Stimulated activated memory B cell treated with anti-CD40 and anti-IgM and Interleukin-4, amounts not matched to agents 10 μg/mL and 1 μg/mL and 100 μg/mL, for 72 hours (primary cell): Measurements from ENCODE around the gene PACSIN2.

Source experiments
- ATAC-seq: fragments of 150-1000 bp; cut with Tn5 transposase; 2 replicates; pipeline ENCODE4 v1.10.0; 2021
- H3K27ac Mint-ChIP-seq: one replicate; pipeline ENCODE4 v1.8.0; 2022; ENCODE audit warnings: mild to moderate bottlenecking, mixed read lengths
- H3K27me3 Mint-ChIP-seq: one replicate; pipeline ENCODE4 v1.8.0; 2022; ENCODE audit warnings: mixed read lengths
- H3K36me3 Mint-ChIP-seq: one replicate; pipeline ENCODE4 v1.8.0; 2022; ENCODE audit warnings: mixed read lengths
- H3K4me1 Mint-ChIP-seq: one replicate; pipeline ENCODE4 v1.8.0; 2022; ENCODE audit warnings: mixed read lengths
- H3K4me3 Mint-ChIP-seq: one replicate; pipeline ENCODE4 v1.8.0; 2022; ENCODE audit warnings: mild to moderate bottlenecking, moderate library complexity, mixed read lengths
- H3K9me3 Mint-ChIP-seq: one replicate; pipeline ENCODE4 v1.8.0; 2022; ENCODE audit warnings: mixed read lengths

The PACSIN2 gene

GRCh38 chr22:42834177-42834949, 180.6 kb downstream of the PACSIN2 start:
- Mint-ChIP-seq H3K27me3 (no peaks in the 10 kb centered on the region), H3K36me3 (peaks cover 48% of the 10 kb centered on the region), H3K27ac (peak overlapping the region; percentile 58)

GRCh38 chr22:42833104-42833503, 181.8 kb downstream of the PACSIN2 start:
- no peak overlapping the region for H3K27ac Mint-ChIP-seq

More at GRCh38 chr22:42834177-42834949, 180.6 kb downstream of the PACSIN2 start:
- Mint-ChIP-seq H3K4me3 (no peak overlapping the region), H3K4me1 (peaks cover 5% of the 10 kb centered on the region), H3K9me3 (no peaks in the 10 kb centered on the region)
- ATAC-seq, result no peak

GRCh38 chr22:42831712-42832111, 183.2 kb downstream of the PACSIN2 start:
- Mint-ChIP-seq H3K27me3 (no peaks in the 10 kb centered on the region), H3K4me3 (no peak overlapping the region), H3K27ac (no peak overlapping the region), H3K4me1 (peaks cover 5% of the 10 kb centered on the region), H3K36me3 (peaks cover 60% of the 10 kb centered on the region), H3K9me3 (no peaks in the 10 kb centered on the region)
- no peak for ATAC-seq

More at GRCh38 chr22:42833104-42833503, 181.8 kb downstream of the PACSIN2 start:
- Mint-ChIP-seq H3K27me3 (no peaks in the 10 kb centered on the region), H3K4me3 (no peak overlapping the region), H3K36me3 (peaks cover 53% of the 10 kb centered on the region), H3K4me1 (peaks cover 5% of the 10 kb centered on the region), H3K9me3 (no peaks in the 10 kb centered on the region)
- ATAC-seq, result no peak

DNA sequence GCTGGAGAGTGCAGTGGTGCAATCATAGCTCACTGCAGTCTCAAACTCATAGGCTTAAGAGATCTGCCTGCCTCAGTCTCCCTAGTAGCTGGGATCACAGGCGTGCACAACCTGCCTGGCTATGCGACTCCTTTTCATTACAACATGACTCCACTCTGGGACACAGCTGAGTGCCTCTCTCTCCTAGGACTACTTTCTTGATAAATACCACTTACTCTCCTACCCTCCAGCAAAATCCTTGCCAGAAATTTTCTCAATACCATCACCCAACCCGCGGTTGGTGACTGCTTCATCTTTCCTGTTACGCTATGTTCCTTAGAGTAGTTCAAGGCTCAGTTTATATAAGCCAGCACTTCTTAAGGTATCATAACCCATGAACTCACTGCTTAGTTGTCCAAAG, 184.8 kb downstream of the PACSIN2 start:
- no peak overlapping the region for H3K4me3 Mint-ChIP-seq

DNA sequence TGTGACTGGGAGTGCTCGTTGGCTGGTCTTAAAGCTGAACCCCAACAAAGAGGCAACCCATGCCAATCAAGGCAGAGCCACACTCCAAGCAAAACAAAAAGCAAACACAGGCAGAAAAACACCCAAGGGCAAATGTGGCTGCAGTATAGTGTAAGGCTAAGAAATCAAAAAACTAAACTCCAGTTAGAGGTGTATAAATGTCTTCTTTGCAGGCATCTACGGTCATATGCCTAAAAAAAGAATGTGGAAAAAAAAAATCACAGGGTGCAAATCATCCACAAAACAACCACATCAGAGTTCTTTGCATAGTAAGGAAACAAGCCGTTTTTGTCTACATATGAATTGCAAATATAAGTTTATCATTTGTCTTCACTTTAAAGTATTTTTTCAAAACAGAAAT, 185.6 kb downstream of the PACSIN2 start:
- H3K9me3 Mint-ChIP-seq, result no peaks in the 10 kb centered on the region
- peaks cover 63% of the 10 kb centered on the region for H3K36me3 Mint-ChIP-seq
- ATAC-seq, result no peak
- no peak overlapping the region for H3K27ac Mint-ChIP-seq
- no peak overlapping the region for H3K4me3 Mint-ChIP-seq
- peaks cover 3% of the 10 kb centered on the region for H3K4me1 Mint-ChIP-seq
- H3K27me3 Mint-ChIP-seq, result no peaks in the 10 kb centered on the region

More for the DNA sequence above, 184.8 kb downstream of the PACSIN2 start:
- ATAC-seq, result no peak
- H3K27ac Mint-ChIP-seq, result no peak overlapping the region
- H3K9me3 Mint-ChIP-seq, result no peaks in the 10 kb centered on the region
- peaks cover 62% of the 10 kb centered on the region for H3K36me3 Mint-ChIP-seq
- H3K4me1 Mint-ChIP-seq, result peaks cover 5% of the 10 kb centered on the region
- H3K27me3 Mint-ChIP-seq, result no peaks in the 10 kb centered on the region

GRCh38 chr22:42825796-42826195, 189.2 kb downstream of the PACSIN2 start:
- Mint-ChIP-seq H3K9me3 (peaks cover 3% of the 10 kb centered on the region), H3K36me3 (peaks cover 50% of the 10 kb centered on the region), H3K4me3 (no peak overlapping the region), H3K4me1 (no peaks in the 10 kb centered on the region), H3K27me3 (no peaks in the 10 kb centered on the region), H3K27ac (no peak overlapping the region)
- no peak for ATAC-seq

DNA sequence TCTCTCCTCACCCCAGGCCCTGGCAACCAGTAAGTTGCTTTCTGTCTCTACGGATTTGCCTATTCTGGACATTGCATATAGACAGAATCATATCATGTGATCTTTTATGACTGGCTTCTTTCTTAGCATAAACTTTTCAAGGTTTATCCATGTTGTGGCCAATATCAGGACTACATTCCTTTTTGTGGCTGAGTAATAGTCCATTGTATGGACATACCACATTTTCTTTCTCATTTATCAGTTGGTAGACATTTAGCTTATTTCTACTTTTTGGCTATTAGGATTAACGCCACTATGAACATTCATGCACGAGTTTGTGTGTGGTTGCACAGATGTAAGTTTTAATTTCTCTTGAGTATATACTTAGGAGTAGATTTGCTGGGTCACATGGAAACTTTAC, 193.6 kb downstream of the PACSIN2 start:
- H3K4me1 Mint-ChIP-seq, result no peaks in the 10 kb centered on the region
- H3K27ac Mint-ChIP-seq, result no peak overlapping the region
- no peak overlapping the region for H3K4me3 Mint-ChIP-seq
- ATAC-seq, result no peak
- no peaks in the 10 kb centered on the region for H3K27me3 Mint-ChIP-seq
- H3K9me3 Mint-ChIP-seq, result peaks cover 3% of the 10 kb centered on the region
- H3K36me3 Mint-ChIP-seq, result peaks cover 36% of the 10 kb centered on the region

DNA sequence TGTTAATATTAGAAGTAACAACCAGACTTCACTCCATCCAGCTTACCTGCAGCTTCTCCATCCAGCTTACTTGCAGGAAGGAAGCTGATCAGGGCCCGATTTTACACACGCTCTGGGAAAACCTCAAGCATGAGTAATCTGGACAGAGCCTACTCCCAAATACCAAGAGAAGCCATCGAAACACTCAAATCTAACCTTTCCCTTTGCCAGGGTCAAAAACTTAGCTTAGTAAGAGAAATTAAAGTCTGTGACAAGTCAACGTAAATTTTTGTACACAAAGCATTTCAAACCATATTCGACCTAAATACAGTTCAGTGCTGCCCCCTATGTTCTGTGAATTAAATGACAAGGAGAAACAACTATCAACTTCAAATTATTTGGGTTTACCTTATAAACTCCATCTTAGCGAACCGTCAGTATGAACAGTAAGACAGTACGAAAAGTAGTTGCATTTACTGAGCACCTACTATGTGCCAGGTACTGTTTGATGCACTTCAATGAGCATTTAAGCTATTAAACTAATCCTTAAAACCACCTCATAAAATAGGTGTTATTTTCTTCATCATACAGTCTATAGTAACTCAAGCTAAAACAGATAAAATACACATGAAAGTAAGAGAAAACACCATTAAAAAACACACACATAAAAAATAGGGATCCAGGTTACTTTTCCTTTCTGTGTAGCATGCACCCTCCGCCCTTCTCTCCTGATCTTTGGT, 194.7 kb downstream of the PACSIN2 start:
- H3K27ac Mint-ChIP-seq, result no peak overlapping the region
- peaks cover 3% of the 10 kb centered on the region for H3K9me3 Mint-ChIP-seq
- H3K27me3 Mint-ChIP-seq, result no peaks in the 10 kb centered on the region
- no peak for ATAC-seq
- no peaks in the 10 kb centered on the region for H3K4me1 Mint-ChIP-seq
- H3K4me3 Mint-ChIP-seq, result no peak overlapping the region
- peaks cover 37% of the 10 kb centered on the region for H3K36me3 Mint-ChIP-seq
